ENCODE measurements around the gene MTCL3.

MTCL3 gene

GRCh38 chr6:127518710-127519468, at the start of gene MTCL3:
MTCL3 (minus strand) TSS chr6:127519335.
- Histone ChIP-seq H3K4me1 (ENCODE audit: insufficient read depth, low read length) (peaks cover 28% of the 10 kb centered on the region), H3K4me3 (ENCODE audit: low read depth in 1 of 2, low read length in 2 of 2) (no peak within 1 kb of the TSS), H3K79me2 (ENCODE audit: insufficient read depth, low read length) (no peaks in the 10 kb centered on the region), H3K27me3 (ENCODE audit: insufficient read depth, low read length, poor library complexity) (peaks cover 10% of the 10 kb centered on the region), H3K36me3 (ENCODE audit: insufficient read depth, low read length) (no peaks in the 10 kb centered on the region), H3K9ac (ENCODE audit: low read depth, low read length) (no peak within 1 kb of the TSS), H3K4me2 (ENCODE audit: insufficient read depth, low read length) (no peak within 1 kb of the TSS), H3K9me3 (ENCODE audit: insufficient read depth, low read length, severe bottlenecking) (no peaks in the 10 kb centered on the region), H2AFZ (ENCODE audit: low read depth, low read length) (no peak within 1 kb of the TSS), H4K20me1 (ENCODE audit: insufficient read depth, low read length) (peaks cover 5% of the 10 kb centered on the region), H3K27ac (ENCODE audit: low read length) (no peak within 1 kb of the TSS)
- ATAC-seq (ENCODE audit: insufficient read depth, low read depth) (no peak), DNase-seq (no peak)
- TF ChIP-seq EZH2 (IDR thresholded peaks at IDR 0.05; ENCODE audit: borderline replicate concordance, low read depth, low read length, severe bottlenecking) = no peak
- TF ChIP-seq, protein P1, sequence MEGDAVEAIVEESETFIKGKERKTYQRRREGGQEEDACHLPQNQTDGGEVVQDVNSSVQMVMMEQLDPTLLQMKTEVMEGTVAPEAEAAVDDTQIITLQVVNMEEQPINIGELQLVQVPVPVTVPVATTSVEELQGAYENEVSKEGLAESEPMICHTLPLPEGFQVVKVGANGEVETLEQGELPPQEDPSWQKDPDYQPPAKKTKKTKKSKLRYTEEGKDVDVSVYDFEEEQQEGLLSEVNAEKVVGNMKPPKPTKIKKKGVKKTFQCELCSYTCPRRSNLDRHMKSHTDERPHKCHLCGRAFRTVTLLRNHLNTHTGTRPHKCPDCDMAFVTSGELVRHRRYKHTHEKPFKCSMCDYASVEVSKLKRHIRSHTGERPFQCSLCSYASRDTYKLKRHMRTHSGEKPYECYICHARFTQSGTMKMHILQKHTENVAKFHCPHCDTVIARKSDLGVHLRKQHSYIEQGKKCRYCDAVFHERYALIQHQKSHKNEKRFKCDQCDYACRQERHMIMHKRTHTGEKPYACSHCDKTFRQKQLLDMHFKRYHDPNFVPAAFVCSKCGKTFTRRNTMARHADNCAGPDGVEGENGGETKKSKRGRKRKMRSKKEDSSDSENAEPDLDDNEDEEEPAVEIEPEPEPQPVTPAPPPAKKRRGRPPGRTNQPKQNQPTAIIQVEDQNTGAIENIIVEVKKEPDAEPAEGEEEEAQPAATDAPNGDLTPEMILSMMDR (IDR thresholded peaks at IDR 0.05; ENCODE audit: borderline replicate concordance, extremely low read depth, low read length, poor library complexity, severe bottlenecking) = no peak

DNA sequence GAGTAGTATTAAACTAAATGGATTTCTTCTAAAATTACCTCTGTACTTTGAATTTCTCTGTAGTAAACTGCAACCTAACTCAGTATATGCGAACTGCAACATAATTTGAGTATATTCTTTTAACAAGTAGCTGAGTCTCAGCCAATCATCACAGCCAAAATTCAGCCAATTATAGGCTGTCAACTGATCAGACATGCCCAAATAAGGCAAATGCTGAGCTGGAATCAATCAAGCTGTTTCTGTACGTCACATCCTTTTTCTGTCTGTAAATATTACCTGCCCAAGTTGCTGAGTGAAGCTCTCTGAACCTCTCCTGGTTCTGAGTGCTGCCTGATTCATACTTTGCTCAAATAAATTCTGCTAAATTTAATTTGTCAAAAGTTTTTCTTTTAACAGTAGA, 48.3 kb upstream of the MTCL3 start:
- H3K9me3 ChIP-seq (ENCODE audit: insufficient read depth, low read length, severe bottlenecking) = no peaks in the 10 kb centered on the region
- H3K4me3 ChIP-seq (ENCODE audit: low read depth in 1 of 2, low read length in 2 of 2) = no peak overlapping the region
- no peaks in the 10 kb centered on the region for H4K20me1 ChIP-seq (ENCODE audit: insufficient read depth, low read length)
- no peak overlapping the region for H3K27ac ChIP-seq (ENCODE audit: low read length)
- no peaks in the 10 kb centered on the region for H3K79me2 ChIP-seq (ENCODE audit: insufficient read depth, low read length)
- DNase-seq = no peak
- H3K4me1 ChIP-seq (ENCODE audit: insufficient read depth, low read length) = no peaks in the 10 kb centered on the region
- H3K9ac ChIP-seq (ENCODE audit: low read depth, low read length) = no peak overlapping the region
- H2AFZ ChIP-seq (ENCODE audit: low read depth, low read length) = no peak overlapping the region
- H3K36me3 ChIP-seq (ENCODE audit: insufficient read depth, low read length) = no peaks in the 10 kb centered on the region
- H3K27me3 ChIP-seq (ENCODE audit: insufficient read depth, low read length, poor library complexity) = no peaks in the 10 kb centered on the region
- H3K4me2 ChIP-seq (ENCODE audit: insufficient read depth, low read length) = no peak overlapping the region
- ATAC-seq (ENCODE audit: insufficient read depth, low read depth) = no peak
- TF ChIP-seq, protein P1 (IDR thresholded peaks at IDR 0.05; ENCODE audit: borderline replicate concordance, extremely low read depth, low read length, poor library complexity, severe bottlenecking) = no peak
- no peak for TF ChIP-seq EZH2 (IDR thresholded peaks at IDR 0.05; ENCODE audit: borderline replicate concordance, low read depth, low read length, severe bottlenecking)

DNA sequence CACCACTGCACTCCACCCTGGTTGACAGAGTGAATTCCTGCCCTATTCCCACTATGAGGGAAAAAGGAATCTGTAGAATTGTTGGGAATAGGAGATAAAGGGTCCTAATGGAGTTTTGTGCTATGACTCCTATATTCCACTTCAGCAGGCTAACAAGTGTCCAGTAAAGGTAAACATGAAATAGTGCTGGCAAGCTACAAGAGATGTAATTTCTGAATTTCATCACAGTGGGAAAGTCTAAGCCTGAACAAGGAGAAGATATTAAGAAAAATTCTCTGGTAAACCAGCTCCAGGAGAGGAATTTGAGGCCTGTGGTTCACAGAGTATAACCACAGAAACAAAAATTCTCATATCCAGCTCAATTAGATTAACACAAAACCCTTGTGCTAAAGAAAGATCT, 47.5 kb upstream of the MTCL3 start:
- no peaks in the 10 kb centered on the region for H4K20me1 ChIP-seq (ENCODE audit: insufficient read depth, low read length)
- no peaks in the 10 kb centered on the region for H3K36me3 ChIP-seq (ENCODE audit: insufficient read depth, low read length)
- H3K9ac ChIP-seq (ENCODE audit: low read depth, low read length) = no peak overlapping the region
- TF ChIP-seq, protein P1 (IDR thresholded peaks at IDR 0.05; ENCODE audit: borderline replicate concordance, extremely low read depth, low read length, poor library complexity, severe bottlenecking) = no peak
- TF ChIP-seq EZH2 (IDR thresholded peaks at IDR 0.05; ENCODE audit: borderline replicate concordance, low read depth, low read length, severe bottlenecking) = no peak
- H3K4me1 ChIP-seq (ENCODE audit: insufficient read depth, low read length) = no peaks in the 10 kb centered on the region
- no peak overlapping the region for H3K4me3 ChIP-seq (ENCODE audit: low read depth in 1 of 2, low read length in 2 of 2)
- H3K9me3 ChIP-seq (ENCODE audit: insufficient read depth, low read length, severe bottlenecking) = no peaks in the 10 kb centered on the region
- no peaks in the 10 kb centered on the region for H3K27me3 ChIP-seq (ENCODE audit: insufficient read depth, low read length, poor library complexity)
- no peaks in the 10 kb centered on the region for H3K79me2 ChIP-seq (ENCODE audit: insufficient read depth, low read length)
- ATAC-seq (ENCODE audit: insufficient read depth, low read depth) (no peak), DNase-seq (no peak)
- no peak overlapping the region for H3K27ac ChIP-seq (ENCODE audit: low read length)
- no peak overlapping the region for H3K4me2 ChIP-seq (ENCODE audit: insufficient read depth, low read length)
- no peak overlapping the region for H2AFZ ChIP-seq (ENCODE audit: low read depth, low read length)
